ENCODE data around the gene TMEM239. TPM values are rescaled to one million over a fixed set of nuclear protein-coding genes. Genes with fewer than 3 reads are reported as not detected.

The TMEM239 gene
- total and polyA plus RNA-seq, 5 donors, result not detected

DNA sequence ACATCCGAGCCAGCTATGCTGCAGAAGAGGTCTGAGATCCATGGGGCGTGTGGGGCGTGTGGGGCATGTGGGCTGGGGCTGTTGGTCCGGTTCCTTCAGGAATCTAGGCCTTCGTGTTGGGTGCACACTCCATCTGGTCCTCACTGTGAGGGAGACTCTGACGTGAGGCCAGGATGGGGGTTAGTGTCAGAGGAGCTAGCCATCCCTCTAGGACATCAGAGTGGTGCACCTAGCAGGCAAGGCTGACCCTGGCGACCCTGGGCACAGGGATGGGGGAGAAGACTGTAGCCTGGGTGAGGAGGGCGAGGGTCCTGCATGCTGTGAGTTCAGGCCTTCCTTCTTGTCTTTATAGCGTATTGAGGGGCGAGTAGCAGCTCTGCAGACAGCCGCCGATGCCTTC is 48.5 kb downstream of the TMEM239 start:
- Histone ChIP-seq H3K27me3 (ENCODE audit: control insufficient read depth, insufficient read depth) (no peaks in the 10 kb centered on the region), H3K4me3 (ENCODE audit: low read length) (no peak overlapping the region), H3K27ac (ENCODE audit: low read length) (no peak overlapping the region), H3K9me3 (ENCODE audit: control insufficient read depth, low read length) (no peaks in the 10 kb centered on the region), H3K4me1 (ENCODE audit: control insufficient read depth, insufficient read depth, low read length) (no peaks in the 10 kb centered on the region)
- intact Hi-C loops (cut with DNase I), result no loop called here
- ATAC-seq (no peak), DNase-seq (no peak)
- 95% methylated on average over 12 of the region's 12 CpGs for WGBS

DNA sequence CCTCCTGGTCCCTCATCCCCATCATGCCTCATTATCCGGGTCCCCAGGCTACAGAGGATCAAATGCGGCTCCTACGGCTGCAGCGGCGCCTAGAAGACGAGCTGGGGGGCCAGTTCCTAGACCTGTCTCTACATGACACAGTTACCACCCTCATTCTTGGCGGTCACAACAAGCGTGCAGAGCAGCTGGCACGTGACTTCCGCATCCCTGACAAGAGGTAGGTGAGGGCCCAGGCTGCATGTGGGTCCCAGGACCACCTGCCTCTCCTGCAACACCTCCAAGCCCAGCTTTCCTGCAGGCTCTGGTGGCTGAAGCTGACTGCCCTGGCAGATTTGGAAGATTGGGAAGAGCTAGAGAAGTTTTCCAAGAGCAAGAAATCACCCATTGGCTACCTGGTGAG is 48.9 kb downstream of the TMEM239 start:
- no peak for ATAC-seq
- no peaks in the 10 kb centered on the region for H3K4me1 ChIP-seq (ENCODE audit: control insufficient read depth, insufficient read depth, low read length)
- H3K9me3 ChIP-seq (ENCODE audit: control insufficient read depth, low read length), result no peaks in the 10 kb centered on the region
- intact Hi-C loops (cut with DNase I), result no loop called here
- no peak for DNase-seq
- 97% methylated on average over 10 of the region's 10 CpGs for WGBS
- no peak overlapping the region for H3K4me3 ChIP-seq (ENCODE audit: low read length)
- H3K27ac ChIP-seq (ENCODE audit: low read length), result no peak overlapping the region
- no peaks in the 10 kb centered on the region for H3K27me3 ChIP-seq (ENCODE audit: control insufficient read depth, insufficient read depth)

DNA sequence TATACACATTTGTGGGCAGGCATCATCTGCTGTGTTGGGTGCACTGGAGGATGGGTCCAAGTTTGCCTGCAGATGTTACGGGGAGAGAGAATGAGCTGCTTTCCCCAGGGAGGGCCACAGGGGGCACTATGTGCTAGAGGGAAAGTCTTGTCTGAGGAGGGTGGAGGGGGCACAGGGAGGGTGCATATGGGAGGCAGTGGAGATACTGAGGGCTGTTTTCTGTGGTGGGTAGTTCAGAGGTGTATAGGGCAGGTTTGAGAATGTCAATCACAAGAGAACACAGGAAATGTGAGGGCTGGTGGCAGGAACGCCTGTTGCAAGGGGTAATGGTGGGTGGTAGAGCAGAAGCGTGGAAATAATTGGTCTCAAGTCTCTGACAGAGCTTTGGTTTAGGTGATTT is 49.5 kb downstream of the TMEM239 start:
- Histone ChIP-seq H3K4me1 (ENCODE audit: control insufficient read depth, insufficient read depth, low read length) (no peaks in the 10 kb centered on the region), H3K27me3 (ENCODE audit: control insufficient read depth, insufficient read depth) (no peaks in the 10 kb centered on the region), H3K27ac (ENCODE audit: low read length) (no peak overlapping the region), H3K9me3 (ENCODE audit: control insufficient read depth, low read length) (no peaks in the 10 kb centered on the region), H3K4me3 (ENCODE audit: low read length) (no peak overlapping the region)
- WGBS, result 94% methylated on average over 3 of the region's 3 CpGs
- DNase-seq (no peak), ATAC-seq (no peak)
- intact Hi-C loops (cut with DNase I), result no loop called here

DNA sequence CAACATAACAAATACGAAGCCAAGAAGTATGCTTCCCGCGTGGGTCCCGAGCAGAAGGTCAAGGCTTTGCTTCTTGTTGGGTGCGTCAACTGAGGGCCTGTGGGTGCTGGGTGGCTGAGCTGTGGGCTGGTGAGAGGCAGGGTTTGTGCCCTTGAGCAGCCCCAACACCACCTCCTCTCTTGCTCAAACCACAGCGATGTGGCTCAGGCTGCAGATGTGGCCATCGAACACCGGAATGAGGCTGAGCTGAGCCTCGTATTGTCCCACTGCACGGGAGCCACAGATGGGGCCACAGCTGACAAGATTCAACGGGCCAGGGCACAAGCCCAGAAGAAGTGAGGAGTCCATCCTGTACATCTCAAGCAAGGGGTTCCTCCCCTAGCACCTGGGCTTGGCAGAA is 50.1 kb downstream of the TMEM239 start:
- ATAC-seq (no peak), DNase-seq (no peak)
- WGBS, result 92% methylated on average over 11 of the region's 11 CpGs
- no peaks in the 10 kb centered on the region for H3K9me3 ChIP-seq (ENCODE audit: control insufficient read depth, low read length)
- no peaks in the 10 kb centered on the region for H3K4me1 ChIP-seq (ENCODE audit: control insufficient read depth, insufficient read depth, low read length)
- intact Hi-C loops (cut with DNase I), result no loop called here
- H3K27me3 ChIP-seq (ENCODE audit: control insufficient read depth, insufficient read depth), result no peaks in the 10 kb centered on the region
- H3K4me3 ChIP-seq (ENCODE audit: low read length), result no peak overlapping the region
- no peak overlapping the region for H3K27ac ChIP-seq (ENCODE audit: low read length)

DNA sequence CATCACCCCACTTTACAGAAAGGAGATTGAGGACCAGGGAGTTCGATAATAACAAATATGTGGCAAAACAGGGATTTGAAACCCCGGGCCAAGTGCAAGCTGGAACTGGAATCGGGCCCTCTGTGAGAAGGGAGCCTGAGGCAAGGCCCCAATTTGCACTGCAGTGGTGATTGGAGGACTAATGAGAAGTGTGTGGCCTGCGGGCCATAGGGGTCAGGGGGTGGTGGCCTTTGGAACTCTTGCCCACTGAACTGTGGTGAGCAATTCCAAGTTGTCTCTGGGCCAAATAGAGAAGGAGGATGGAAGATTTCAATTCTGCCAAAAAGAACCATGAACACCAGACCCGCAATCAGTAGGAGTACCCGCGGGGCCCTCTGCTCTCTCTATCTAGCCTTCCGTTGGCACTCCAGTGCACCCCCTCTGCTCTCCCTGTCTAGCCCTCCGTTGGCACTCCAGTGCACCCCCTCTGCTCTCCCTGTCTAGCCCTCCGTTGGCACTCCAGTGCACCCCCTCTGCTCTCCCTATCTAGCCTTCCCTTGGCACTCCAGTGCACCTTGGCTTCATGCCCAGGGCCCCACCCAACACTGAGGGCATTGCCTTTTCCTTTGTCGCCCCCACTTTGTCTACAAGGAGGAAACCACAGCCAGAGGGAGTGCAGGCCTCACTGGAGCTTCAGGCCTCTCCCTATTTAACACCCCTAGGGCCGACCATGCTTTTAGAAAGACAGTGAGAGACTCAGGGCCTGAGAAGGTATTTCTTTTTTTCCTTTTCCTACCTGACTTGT is 51.1 kb downstream of the TMEM239 start:
- WGBS, result 68% methylated on average over 12 of the region's 12 CpGs
- Histone ChIP-seq H3K4me1 (ENCODE audit: control insufficient read depth, insufficient read depth, low read length) (no peaks in the 10 kb centered on the region), H3K27ac (ENCODE audit: low read length) (no peak overlapping the region), H3K4me3 (ENCODE audit: low read length) (no peak overlapping the region), H3K27me3 (ENCODE audit: control insufficient read depth, insufficient read depth) (no peaks in the 10 kb centered on the region), H3K9me3 (ENCODE audit: control insufficient read depth, low read length) (no peaks in the 10 kb centered on the region)
- DNase-seq, result peak in 1 of 3 donors; percentile 64
- intact Hi-C loops (cut with DNase I), result no loop called here
- ATAC-seq, result no peak

Other genes with a start within 250 kb of the TMEM239 start
- gene NOP56, start 163.7 kb upstream of the TMEM239 start, total RNA-seq, result 10 to 100 TPM; 57.9 to 69.2 (median 63.8) TPM
- gene NOP56, start 163.7 kb upstream of the TMEM239 start, polyA plus RNA-seq, result 40.9 TPM
- 100 to 1,000 TPM; 146 to 166 (median 150) TPM for gene IDH3B, start 152.1 kb upstream of the TMEM239 start, total RNA-seq
- gene IDH3B, start 152.1 kb upstream of the TMEM239 start, polyA plus RNA-seq, result 158 TPM
- gene EBF4, start 123.6 kb upstream of the TMEM239 start, total RNA-seq, result 10 to 100 TPM in 2 of 4 donors, 1 to 10 TPM in 2; 9.6 to 13.5 (median 10.2) TPM
- 4.8 TPM for gene EBF4, start 123.6 kb upstream of the TMEM239 start, polyA plus RNA-seq
- 1 to 10 TPM in 2 of 4 donors, under 1 TPM in 2; 0.53 to 3.0 (median 1.1) TPM for gene CPXM1, start 15.7 kb upstream of the TMEM239 start, total RNA-seq
- gene CPXM1, start 15.7 kb upstream of the TMEM239 start, polyA plus RNA-seq, result 1.3 TPM
- not detected for gene C20orf141, start 1.4 kb upstream of the TMEM239 start, total RNA-seq
- not detected for gene C20orf141, start 1.4 kb upstream of the TMEM239 start, polyA plus RNA-seq
- 10 to 100 TPM; 13.7 to 17.9 (median 17.2) TPM for gene PCED1A, start 24.3 kb downstream of the TMEM239 start, total RNA-seq
- gene PCED1A, start 24.3 kb downstream of the TMEM239 start, polyA plus RNA-seq, result 13.9 TPM
- 10 to 100 TPM; 19.1 to 24.2 (median 20.9) TPM for gene VPS16, start 24.4 kb downstream of the TMEM239 start, total RNA-seq
- gene VPS16, start 24.4 kb downstream of the TMEM239 start, polyA plus RNA-seq, result 16.8 TPM
- gene PTPRA, start 57.1 kb downstream of the TMEM239 start, total RNA-seq, result 10 to 100 TPM; 32.6 to 37.5 (median 35.7) TPM
- gene PTPRA, start 57.1 kb downstream of the TMEM239 start, polyA plus RNA-seq, result 11.8 TPM
- gene GNRH2, start 227.3 kb downstream of the TMEM239 start, total RNA-seq, result 1 to 10 TPM in 1 of 4 donors, under 1 TPM in 1, not detected in 2; 0.79 to 1.5 TPM
- gene GNRH2, start 227.3 kb downstream of the TMEM239 start, polyA plus RNA-seq, result 0.75 TPM
- gene MRPS26, start 229.7 kb downstream of the TMEM239 start, total RNA-seq, result 10 to 100 TPM; 31.5 to 48.2 (median 43.3) TPM
- gene MRPS26, start 229.7 kb downstream of the TMEM239 start, polyA plus RNA-seq, result 69.9 TPM

Measured in right cardiac atrium (tissue), 5 donors.